ENCODE results near the gene ALDH1A3.

DNA sequence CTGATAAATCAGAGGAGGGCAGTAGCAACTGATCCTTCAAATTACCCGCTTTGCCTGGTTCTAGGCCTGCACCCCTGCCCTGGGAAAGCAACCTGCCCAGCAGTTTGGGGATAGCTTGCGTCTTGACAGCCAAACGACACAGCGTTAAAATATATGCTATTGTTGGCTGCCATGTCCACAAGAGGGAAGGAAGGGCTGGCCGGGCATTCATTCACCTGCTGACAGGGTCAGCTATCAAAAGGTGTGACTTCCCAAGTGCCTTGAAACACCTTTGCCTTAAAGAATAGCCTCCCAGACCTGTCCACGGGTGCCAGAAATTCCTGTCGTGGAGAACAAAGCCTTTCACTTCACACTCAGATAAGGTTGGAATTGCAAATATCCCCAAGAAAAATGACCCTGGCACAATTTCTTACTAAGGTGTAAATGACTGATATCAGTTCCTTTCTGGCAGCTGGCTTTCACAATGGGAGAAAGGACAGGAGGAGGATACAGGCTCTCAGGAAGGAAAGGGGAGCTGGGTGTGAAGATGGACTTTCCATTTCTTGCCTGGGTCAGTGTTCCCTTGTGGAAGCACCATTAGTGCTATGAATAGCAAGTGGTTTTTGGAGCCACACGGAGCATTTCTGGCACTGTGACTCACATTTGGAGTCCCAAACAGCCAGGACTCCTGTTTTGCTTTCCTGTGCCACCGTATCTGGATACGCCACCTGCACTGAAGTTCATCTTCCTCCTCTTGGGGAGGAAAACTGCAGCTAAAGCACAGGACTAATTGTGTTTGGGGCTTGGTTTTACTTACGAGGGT is 19.2 kb downstream of the ALDH1A3 start:
- TF ChIP-seq CTCF (IDR thresholded peaks at IDR 0.05) = no peak
- no peak for TF ChIP-seq POLR2A (IDR thresholded peaks at IDR 0.05)
